Measurements from ENCODE around the gene CACNA1E. TPM values are rescaled to one million over a fixed set of nuclear protein-coding genes. Genes with fewer than 3 reads are reported as not detected.

Gene CACNA1E
- total RNA-seq, 1 donor from 2014 or later, result 2.1 TPM

GRCh38 chr1:181742426-181742825, 259.1 kb downstream of the CACNA1E start:
- H3K4me3 Mint-ChIP-seq, result no peak overlapping the region
- no peak for TF ChIP-seq CTCF (conservative IDR thresholded peaks at IDR 0.05)
- no peaks in the 10 kb centered on the region for H3K9me3 Mint-ChIP-seq
- H3K36me3 Mint-ChIP-seq, result no peaks in the 10 kb centered on the region
- no peak overlapping the region for H3K27ac Mint-ChIP-seq
- no peak for DNase-seq (ENCODE audit: extremely low spot score, unreplicated experiment)
- H3K27me3 Mint-ChIP-seq, result peaks cover 9% of the 10 kb centered on the region
- peaks cover 11% of the 10 kb centered on the region for H3K4me1 Mint-ChIP-seq (ENCODE audit: unreplicated experiment)

- H3K4me1 Mint-ChIP-seq (ENCODE audit: unreplicated experiment), result peaks cover 11% of the 10 kb centered on the region
- no peak overlapping the region for H3K27ac Mint-ChIP-seq
- H3K36me3 Mint-ChIP-seq, result no peaks in the 10 kb centered on the region
- H3K9me3 Mint-ChIP-seq, result no peaks in the 10 kb centered on the region
- no peak for DNase-seq (ENCODE audit: extremely low spot score, unreplicated experiment)
- H3K27me3 Mint-ChIP-seq, result peaks cover 9% of the 10 kb centered on the region
- no peak overlapping the region for H3K4me3 Mint-ChIP-seq
- no peak for TF ChIP-seq CTCF (conservative IDR thresholded peaks at IDR 0.05)
Observed at GRCh38 chr1:181743878-181744312, 260.6 kb downstream of the CACNA1E start.

GRCh38 chr1:181746224-181746623, 262.9 kb downstream of the CACNA1E start:
- no peak for TF ChIP-seq CTCF (conservative IDR thresholded peaks at IDR 0.05)
- Mint-ChIP-seq H3K4me3 (no peak overlapping the region), H3K4me1 (ENCODE audit: unreplicated experiment) (peaks cover 11% of the 10 kb centered on the region), H3K27ac (no peak overlapping the region), H3K9me3 (no peaks in the 10 kb centered on the region), H3K27me3 (peaks cover 9% of the 10 kb centered on the region), H3K36me3 (no peaks in the 10 kb centered on the region)
- DNase-seq (ENCODE audit: extremely low spot score, unreplicated experiment), result no peak

GRCh38 chr1:181748013-181748412, 264.7 kb downstream of the CACNA1E start:
- Mint-ChIP-seq H3K36me3 (no peaks in the 10 kb centered on the region), H3K9me3 (no peaks in the 10 kb centered on the region), H3K4me3 (no peak overlapping the region), H3K27me3 (peaks cover 3% of the 10 kb centered on the region), H3K27ac (no peak overlapping the region), H3K4me1 (ENCODE audit: unreplicated experiment) (no peaks in the 10 kb centered on the region)
- DNase-seq (ENCODE audit: extremely low spot score, unreplicated experiment), result no peak
- no peak for TF ChIP-seq CTCF (conservative IDR thresholded peaks at IDR 0.05)

- no peak for DNase-seq (ENCODE audit: extremely low spot score, unreplicated experiment)
- TF ChIP-seq CTCF (conservative IDR thresholded peaks at IDR 0.05), result no peak
- H3K4me1 Mint-ChIP-seq (ENCODE audit: unreplicated experiment), result no peaks in the 10 kb centered on the region
- no peaks in the 10 kb centered on the region for H3K9me3 Mint-ChIP-seq
- H3K27ac Mint-ChIP-seq, result no peak overlapping the region
- H3K27me3 Mint-ChIP-seq, result peaks cover 5% of the 10 kb centered on the region
- no peak overlapping the region for H3K4me3 Mint-ChIP-seq
- H3K36me3 Mint-ChIP-seq, result no peaks in the 10 kb centered on the region
Observed at GRCh38 chr1:181754103-181754502, 270.8 kb downstream of the CACNA1E start.

- Mint-ChIP-seq H3K36me3 (no peaks in the 10 kb centered on the region), H3K27ac (no peak overlapping the region)
- TF ChIP-seq CTCF (conservative IDR thresholded peaks at IDR 0.05), result no peak
Observed at GRCh38 chr1:181759481-181759880, 276.2 kb downstream of the CACNA1E start.

More at GRCh38 chr1:181759481-181759880, 276.2 kb downstream of the CACNA1E start:
- Mint-ChIP-seq H3K27me3 (peaks cover 16% of the 10 kb centered on the region), H3K4me3 (no peak overlapping the region), H3K9me3 (no peaks in the 10 kb centered on the region), H3K4me1 (ENCODE audit: unreplicated experiment) (no peaks in the 10 kb centered on the region)
- DNase-seq (ENCODE audit: extremely low spot score, unreplicated experiment), result no peak
